HepG2 (cell line): Measurements from ENCODE around the gene UCK2. TPM values are rescaled to one million over a fixed set of nuclear protein-coding genes. Genes with fewer than 3 reads are reported as not detected.

Experiments used
- POLR2G ChIP-seq: fragments of 200-400 bp; formaldehyde crosslinking; IDR thresholded peaks from 2 replicates; pipeline ENCODE4 v1.6.1; 2018; ENCODE audit warnings: mild to moderate bottlenecking, low read depth, low read length, moderate library complexity
- RNF2 ChIP-seq: fragments of 450-650 bp; conservative IDR thresholded peaks from 2 replicates; pipeline ENCODE4 v1.6.1; 2016; ENCODE audit warnings: low read depth
- THAP11 ChIP-seq: IDR thresholded peaks from 2 replicates; pipeline ENCODE4 v1.6.1; 2016; ENCODE audit warnings: missing biosample characterization, missing genetic modification reagents
- ZNF572 ChIP-seq: sonication (generic); formaldehyde crosslinking; IDR thresholded peaks from 2 replicates; pipeline ENCODE4 v1.5.1; 2020; ENCODE audit warnings: mild to moderate bottlenecking, missing genetic modification reagents
- ZNF619 ChIP-seq: sonication (generic); formaldehyde crosslinking; IDR thresholded peaks from 2 replicates; pipeline ENCODE4 v1.4.0; 2020; ENCODE audit warnings: mild to moderate bottlenecking, missing genetic modification reagents
- ZNF780A ChIP-seq: sonication (generic); formaldehyde crosslinking; IDR thresholded peaks from 2 replicates; pipeline ENCODE4 v1.8.0; 2022; ENCODE audit warnings: mild to moderate bottlenecking, missing genetic modification reagents, moderate library complexity
- polyA plus RNA-seq, 8 experiments: library from polyadenylated mRNA; depleted of rRNA in 3 of 8; stranded (reverse) in 7 of 8; unstranded in 1 of 8; fragments of >200 nt; fragmentation: Illumina TruSeq in 4 of 8; extraction: Trizol in 4 of 8; gene quantifications; 2 replicates each; pipeline versions ENCODE4 v1.2.1 to v1.2.3, GENCODE V29; 2011 to 2016; ENCODE audit warnings: low read depth in 4 of 8, missing spikeins in 1 of 8, mixed read lengths in 1 of 8; ENCODE audit not compliant: insufficient read depth in 1 of 8
- total RNA-seq, 5 experiments: library from RNA; depleted of rRNA; stranded (reverse); fragments of >200 nt; fragmentation: Illumina TruSeq; extraction: Trizol; gene quantifications; 2 replicates each; pipeline ENCODE4 v1.2.3, GENCODE V29; 2016; ENCODE audit warnings: low read depth in 1 of 5
- TF ChIP-seq, protein P1 (sequence below): sonication (generic); formaldehyde crosslinking; IDR thresholded peaks from one replicate; pipeline ENCODE4 v1.5.1; 2020; ENCODE audit warnings: mild to moderate bottlenecking, missing genetic modification reagents; ENCODE audit errors: not compliant biosample characterization
- TF ChIP-seq, protein P2 (sequence below): sonication (generic); formaldehyde crosslinking; IDR thresholded peaks from 2 replicates; pipeline ENCODE4 v1.4.0; 2020; ENCODE audit warnings: missing genetic modification reagents
- TF ChIP-seq, protein P3 (sequence below): sonication (generic); formaldehyde crosslinking; IDR thresholded peaks from 2 replicates; pipeline ENCODE4 v1.4.0; 2020; ENCODE audit warnings: missing genetic modification reagents, low read depth, mild to moderate bottlenecking, borderline replicate concordance
- TF ChIP-seq, protein P4 (sequence below): sonication (generic); formaldehyde crosslinking; IDR thresholded peaks from 2 replicates; pipeline ENCODE4 v1.5.0; 2020; ENCODE audit warnings: mild to moderate bottlenecking, missing genetic modification reagents, borderline replicate concordance

Gene UCK2
- total and polyA plus RNA-seq, 2 of the 13 experiments (the other 11 are each of a cell fraction or from before 2014, with no cell fraction given), result 64.3 to 78.0 TPM

DNA sequence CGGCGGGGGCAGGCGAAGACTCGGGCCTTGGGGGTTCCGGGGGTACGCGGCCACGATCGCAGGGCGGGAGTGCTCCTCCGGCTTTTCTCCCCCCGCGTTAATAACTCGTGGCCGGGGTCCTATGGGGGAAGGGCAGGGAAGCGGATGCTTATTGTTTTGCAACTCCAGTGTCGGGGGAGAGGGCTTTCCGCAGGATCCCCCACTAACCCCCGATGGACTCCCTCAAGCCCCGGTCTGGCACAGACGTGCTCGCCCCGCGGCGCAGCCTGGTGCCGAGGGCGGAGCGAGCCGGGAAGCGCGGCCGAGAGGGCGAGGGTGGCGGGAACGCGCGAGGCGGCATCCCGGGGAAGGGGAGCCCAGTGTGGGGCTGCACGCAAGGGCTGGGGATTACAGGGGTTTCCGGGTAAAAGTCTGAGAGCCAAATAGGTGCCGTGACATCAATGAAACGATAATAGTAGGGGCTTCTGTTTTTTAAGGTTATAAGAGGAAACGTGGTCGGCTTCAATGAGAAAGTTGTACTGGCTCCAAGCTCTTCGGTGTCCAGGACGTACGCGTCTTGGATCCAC lies 772 bp downstream of the UCK2 start (continued):
- TF ChIP-seq RNF2 (no peak), THAP11 (no peak), POLR2G (no peak), ZNF780A (no peak), ZNF572 (CRISPR knock-in tag) (no peak), ZNF619 (CRISPR knock-in tag) (no peak)
- TF ChIP-seq, protein P1, sequence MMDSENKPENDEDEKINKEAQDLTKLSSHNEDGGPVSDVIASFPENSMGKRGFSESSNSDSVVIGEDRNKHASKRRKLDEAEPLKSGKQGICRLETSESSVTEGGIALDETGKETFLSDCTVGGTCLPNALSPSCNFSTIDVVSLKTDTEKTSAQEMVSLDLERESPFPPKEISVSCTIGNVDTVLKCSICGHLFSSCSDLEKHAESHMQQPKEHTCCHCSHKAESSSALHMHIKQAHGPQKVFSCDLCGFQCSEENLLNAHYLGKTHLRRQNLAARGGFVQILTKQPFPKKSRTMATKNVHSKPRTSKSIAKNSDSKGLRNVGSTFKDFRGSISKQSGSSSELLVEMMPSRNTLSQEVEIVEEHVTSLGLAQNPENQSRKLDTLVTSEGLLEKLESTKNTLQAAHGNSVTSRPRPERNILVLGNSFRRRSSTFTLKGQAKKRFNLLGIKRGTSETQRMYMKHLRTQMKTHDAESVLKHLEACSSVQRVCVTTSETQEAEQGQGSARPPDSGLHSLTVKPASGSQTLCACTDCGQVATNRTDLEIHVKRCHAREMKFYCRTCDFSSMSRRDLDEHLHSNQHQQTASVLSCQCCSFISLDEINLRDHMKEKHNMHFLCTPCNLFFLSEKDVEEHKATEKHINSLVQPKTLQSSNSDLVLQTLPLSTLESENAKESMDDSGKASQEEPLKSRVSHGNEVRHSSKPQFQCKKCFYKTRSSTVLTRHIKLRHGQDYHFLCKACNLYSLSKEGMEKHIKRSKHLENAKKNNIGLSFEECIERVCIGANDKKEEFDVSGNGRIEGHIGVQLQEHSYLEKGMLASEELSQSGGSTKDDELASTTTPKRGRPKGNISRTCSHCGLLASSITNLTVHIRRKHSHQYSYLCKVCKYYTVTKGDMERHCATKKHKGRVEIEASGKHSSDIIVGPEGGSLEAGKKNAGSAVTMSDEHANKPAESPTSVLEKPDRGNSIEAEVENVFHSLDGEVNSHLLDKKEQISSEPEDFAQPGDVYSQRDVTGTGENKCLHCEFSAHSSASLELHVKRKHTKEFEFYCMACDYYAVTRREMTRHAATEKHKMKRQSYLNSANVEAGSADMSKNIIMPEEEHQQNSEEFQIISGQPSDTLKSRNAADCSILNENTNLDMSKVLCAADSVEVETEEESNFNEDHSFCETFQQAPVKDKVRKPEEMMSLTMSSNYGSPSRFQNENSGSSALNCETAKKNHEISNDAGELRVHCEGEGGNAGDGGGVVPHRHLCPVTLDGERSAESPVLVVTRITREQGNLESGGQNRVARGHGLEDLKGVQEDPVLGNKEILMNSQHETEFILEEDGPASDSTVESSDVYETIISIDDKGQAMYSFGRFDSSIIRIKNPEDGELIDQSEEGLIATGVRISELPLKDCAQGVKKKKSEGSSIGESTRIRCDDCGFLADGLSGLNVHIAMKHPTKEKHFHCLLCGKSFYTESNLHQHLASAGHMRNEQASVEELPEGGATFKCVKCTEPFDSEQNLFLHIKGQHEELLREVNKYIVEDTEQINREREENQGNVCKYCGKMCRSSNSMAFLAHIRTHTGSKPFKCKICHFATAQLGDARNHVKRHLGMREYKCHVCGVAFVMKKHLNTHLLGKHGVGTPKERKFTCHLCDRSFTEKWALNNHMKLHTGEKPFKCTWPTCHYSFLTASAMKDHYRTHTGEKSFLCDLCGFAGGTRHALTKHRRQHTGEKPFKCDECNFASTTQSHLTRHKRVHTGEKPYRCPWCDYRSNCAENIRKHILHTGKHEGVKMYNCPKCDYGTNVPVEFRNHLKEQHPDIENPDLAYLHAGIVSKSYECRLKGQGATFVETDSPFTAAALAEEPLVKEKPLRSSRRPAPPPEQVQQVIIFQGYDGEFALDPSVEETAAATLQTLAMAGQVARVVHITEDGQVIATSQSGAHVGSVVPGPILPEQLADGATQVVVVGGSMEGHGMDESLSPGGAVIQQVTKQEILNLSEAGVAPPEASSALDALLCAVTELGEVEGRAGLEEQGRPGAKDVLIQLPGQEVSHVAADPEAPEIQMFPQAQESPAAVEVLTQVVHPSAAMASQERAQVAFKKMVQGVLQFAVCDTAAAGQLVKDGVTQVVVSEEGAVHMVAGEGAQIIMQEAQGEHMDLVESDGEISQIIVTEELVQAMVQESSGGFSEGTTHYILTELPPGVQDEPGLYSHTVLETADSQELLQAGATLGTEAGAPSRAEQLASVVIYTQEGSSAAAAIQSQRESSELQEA, result no peak
- TF ChIP-seq, protein P2, sequence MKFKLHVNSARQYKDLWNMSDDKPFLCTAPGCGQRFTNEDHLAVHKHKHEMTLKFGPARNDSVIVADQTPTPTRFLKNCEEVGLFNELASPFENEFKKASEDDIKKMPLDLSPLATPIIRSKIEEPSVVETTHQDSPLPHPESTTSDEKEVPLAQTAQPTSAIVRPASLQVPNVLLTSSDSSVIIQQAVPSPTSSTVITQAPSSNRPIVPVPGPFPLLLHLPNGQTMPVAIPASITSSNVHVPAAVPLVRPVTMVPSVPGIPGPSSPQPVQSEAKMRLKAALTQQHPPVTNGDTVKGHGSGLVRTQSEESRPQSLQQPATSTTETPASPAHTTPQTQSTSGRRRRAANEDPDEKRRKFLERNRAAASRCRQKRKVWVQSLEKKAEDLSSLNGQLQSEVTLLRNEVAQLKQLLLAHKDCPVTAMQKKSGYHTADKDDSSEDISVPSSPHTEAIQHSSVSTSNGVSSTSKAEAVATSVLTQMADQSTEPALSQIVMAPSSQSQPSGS, result no peak
- TF ChIP-seq, protein P3, sequence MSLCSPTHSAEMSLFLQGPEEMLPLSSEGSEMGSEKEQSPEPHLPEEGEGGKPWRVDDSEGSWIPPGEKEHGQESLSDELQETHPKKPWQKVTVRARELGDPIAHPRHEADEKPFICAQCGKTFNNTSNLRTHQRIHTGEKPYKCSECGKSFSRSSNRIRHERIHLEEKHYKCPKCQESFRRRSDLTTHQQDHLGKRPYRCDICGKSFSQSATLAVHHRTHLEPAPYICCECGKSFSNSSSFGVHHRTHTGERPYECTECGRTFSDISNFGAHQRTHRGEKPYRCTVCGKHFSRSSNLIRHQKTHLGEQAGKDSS (CRISPR knock-in tag), result no peak
- TF ChIP-seq, protein P4, sequence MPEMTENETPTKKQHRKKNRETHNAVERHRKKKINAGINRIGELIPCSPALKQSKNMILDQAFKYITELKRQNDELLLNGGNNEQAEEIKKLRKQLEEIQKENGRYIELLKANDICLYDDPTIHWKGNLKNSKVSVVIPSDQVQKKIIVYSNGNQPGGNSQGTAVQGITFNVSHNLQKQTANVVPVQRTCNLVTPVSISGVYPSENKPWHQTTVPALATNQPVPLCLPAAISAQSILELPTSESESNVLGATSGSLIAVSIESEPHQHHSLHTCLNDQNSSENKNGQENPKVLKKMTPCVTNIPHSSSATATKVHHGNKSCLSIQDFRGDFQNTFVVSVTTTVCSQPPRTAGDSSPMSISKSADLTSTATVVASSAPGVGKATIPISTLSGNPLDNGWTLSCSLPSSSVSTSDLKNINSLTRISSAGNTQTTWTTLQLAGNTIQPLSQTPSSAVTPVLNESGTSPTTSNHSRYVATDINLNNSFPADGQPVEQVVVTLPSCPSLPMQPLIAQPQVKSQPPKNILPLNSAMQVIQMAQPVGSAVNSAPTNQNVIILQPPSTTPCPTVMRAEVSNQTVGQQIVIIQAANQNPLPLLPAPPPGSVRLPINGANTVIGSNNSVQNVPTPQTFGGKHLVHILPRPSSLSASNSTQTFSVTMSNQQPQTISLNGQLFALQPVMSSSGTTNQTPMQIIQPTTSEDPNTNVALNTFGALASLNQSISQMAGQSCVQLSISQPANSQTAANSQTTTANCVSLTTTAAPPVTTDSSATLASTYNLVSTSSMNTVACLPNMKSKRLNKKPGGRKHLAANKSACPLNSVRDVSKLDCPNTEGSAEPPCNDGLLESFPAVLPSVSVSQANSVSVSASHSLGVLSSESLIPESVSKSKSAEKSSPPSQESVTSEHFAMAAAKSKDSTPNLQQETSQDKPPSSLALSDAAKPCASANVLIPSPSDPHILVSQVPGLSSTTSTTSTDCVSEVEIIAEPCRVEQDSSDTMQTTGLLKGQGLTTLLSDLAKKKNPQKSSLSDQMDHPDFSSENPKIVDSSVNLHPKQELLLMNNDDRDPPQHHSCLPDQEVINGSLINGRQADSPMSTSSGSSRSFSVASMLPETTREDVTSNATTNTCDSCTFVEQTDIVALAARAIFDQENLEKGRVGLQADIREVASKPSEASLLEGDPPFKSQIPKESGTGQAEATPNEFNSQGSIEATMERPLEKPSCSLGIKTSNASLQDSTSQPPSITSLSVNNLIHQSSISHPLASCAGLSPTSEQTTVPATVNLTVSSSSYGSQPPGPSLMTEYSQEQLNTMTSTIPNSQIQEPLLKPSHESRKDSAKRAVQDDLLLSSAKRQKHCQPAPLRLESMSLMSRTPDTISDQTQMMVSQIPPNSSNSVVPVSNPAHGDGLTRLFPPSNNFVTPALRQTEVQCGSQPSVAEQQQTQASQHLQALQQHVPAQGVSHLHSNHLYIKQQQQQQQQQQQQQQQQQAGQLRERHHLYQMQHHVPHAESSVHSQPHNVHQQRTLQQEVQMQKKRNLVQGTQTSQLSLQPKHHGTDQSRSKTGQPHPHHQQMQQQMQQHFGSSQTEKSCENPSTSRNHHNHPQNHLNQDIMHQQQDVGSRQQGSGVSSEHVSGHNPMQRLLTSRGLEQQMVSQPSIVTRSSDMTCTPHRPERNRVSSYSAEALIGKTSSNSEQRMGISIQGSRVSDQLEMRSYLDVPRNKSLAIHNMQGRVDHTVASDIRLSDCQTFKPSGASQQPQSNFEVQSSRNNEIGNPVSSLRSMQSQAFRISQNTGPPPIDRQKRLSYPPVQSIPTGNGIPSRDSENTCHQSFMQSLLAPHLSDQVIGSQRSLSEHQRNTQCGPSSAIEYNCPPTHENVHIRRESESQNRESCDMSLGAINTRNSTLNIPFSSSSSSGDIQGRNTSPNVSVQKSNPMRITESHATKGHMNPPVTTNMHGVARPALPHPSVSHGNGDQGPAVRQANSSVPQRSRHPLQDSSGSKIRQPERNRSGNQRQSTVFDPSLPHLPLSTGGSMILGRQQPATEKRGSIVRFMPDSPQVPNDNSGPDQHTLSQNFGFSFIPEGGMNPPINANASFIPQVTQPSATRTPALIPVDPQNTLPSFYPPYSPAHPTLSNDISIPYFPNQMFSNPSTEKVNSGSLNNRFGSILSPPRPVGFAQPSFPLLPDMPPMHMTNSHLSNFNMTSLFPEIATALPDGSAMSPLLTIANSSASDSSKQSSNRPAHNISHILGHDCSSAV, result no peak
